SKM-1 (cell line): ENCODE measurements around the gene NEURL4.
"Not testable (repeated sequence)": the region's sequence is repeated elsewhere in the genome, so short reads cannot be mapped to it uniquely, and the experiment has no call there.

ENCODE experiments used
- DNase-seq: peaks from one replicate; lab custom pipeline; 2025; ENCODE audit not compliant: unreplicated experiment; lab: John Stamatoyannopoulos, UW

The NEURL4 gene

GRCh38 chr17:7347630-7348477 lies 18.7 kb upstream of the NEURL4 start:
- DNase-seq: no peak

GRCh38 chr17:7346761-7347614 lies 17.9 kb upstream of the NEURL4 start:
- no peak for DNase-seq

DNA sequence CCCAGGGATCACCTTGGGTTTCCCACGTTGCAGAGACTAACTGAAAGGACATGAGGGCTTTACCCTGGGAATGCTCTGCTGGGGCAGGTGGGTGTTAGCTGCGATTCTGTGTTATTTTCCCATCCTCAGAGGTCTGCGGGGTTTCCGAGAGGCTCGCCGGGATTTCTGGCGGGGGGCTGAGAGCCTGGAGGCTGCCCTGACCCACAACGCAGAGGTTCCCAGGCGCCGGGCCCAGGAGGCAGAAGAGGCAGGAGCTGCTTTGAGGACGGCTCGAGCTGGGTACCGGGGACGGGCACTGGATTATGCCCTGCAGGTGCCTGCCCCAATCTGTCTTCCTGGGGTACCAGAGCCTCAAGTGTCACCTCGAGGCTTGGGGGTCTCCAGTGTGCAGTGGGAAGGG lies 14.1 kb upstream of the NEURL4 start:
- no peak for DNase-seq

- no peak for DNase-seq
Observed at GRCh38 chr17:7341842-7342241, 12.7 kb upstream of the NEURL4 start.

DNA sequence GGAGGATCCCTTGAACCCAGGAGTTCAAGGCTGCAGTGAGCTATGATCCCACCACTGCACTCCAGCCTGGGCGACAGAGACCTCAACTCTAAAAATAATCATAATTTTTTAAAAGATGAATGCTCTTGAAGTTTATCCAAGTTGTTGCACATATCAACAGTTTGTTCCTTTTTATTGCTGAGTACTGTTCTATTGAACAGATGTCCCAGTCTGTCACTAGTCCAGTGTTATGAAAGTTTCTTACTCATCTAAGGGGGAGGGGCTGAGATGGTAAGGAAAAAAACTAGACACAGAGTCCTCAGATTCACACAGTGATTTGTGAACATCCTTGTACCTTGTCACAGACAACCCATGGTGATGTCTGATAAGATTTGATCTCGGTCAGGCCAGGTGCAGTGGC lies 11.0 kb upstream of the NEURL4 start:
- no peak for DNase-seq

DNA sequence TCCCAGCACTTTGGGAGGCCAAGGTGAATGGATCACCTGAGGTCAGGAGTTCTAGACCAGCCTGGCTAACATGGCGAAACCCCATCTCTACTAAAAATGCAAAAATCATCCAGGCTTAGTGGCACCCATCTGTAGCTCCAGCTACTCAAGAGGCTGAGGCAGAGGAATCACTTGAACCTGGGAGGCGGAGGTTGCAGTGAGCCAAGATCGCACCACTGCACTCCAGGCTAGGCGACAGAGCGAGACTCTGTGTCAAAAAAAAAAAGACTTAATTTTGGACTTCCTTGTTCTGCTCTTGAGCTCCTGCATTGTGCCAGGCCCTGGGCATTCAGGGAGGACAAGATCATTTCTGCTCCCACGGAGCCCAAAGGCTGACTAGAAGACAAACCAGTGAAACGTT lies 8.5 kb upstream of the NEURL4 start:
- DNase-seq: not testable (repeated sequence)

- DNase-seq: no peak
Observed at GRCh38 chr17:7336240-7337175, 7.4 kb upstream of the NEURL4 start, which contains the start of gene ACAP1. Gene ACAP1 (plus strand): TSS chr17:7336529. CDS start chr17:7336735, 206 bp downstream.

DNA sequence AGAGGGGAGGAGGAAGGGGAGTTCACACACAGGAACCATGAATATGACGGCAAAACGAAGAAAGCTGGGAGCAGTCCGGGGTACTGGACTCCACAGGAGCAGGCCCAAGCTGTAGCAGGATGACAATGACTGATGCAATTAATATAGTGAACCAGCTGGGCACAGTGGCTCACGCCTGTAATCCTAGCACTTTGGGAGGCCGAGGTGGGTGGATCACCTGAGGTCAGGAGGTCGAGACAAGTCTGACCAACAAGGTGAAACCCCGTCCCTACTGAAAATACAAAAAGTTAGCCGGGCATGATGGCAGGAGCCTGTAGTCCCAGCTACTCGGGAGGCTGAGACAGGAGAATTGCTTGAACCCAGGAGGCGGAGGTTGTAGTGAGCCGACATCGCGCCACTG lies 6.6 kb upstream of the NEURL4 start:
- DNase-seq: not testable (repeated sequence)

DNA sequence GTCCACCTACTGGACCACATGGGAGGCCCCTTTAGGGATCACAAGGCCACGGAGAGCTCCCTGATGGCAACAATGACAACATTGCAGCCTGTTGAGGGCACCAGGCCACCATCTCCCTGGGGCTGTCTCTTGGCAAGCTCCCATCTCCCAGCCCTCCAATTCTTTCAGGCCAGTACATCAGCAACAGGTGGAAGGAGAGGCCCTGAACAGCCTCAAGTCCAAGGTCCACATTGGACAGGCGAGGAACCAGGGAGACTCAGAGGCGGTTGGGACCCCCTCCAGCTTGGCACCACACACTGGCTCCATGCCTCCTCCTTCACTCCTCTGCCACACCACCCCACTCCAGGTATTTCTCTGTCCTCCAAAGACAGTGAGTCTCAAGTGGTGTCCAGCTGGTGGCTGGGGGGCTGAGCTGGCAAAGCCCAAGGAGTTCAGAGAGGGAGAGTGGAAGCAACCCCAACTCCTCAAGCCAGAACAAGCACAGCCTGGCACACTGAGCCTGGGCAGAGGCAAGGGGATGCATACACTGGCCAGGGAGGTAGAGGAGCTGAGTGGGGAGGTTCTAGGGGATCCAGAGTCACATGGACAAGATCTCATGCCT lies 5.9 kb upstream of the NEURL4 start:
- DNase-seq: no peak

DNA sequence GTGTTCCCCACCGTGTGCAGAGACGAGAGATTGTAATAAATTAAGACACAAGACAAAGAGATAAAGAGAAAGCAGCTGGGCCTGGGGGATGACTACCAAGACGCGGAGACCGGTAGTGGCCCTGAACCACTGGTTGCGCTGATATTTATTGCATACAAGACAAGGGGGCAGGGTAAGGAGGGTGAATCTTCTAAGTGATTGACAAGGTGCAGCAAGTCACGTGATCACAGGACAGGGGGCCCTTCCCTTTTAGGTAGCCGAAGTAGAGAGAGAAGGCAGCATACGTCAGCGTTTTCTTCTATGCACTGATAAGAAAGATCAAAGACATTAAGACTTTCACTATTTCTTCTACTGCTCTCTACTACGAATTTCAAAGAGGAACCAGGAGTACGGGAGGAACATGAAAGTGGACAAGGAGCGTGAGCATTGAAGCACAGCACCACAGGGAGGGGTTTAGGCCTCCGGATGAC lies 3.5 kb upstream of the NEURL4 start:
- not testable (repeated sequence) for DNase-seq

GRCh38 chr17:7332111-7332510 lies 3.0 kb upstream of the NEURL4 start:
- DNase-seq: no peak

- no peak for DNase-seq
Observed at GRCh38 chr17:7330638-7331015, 1.5 kb upstream of the NEURL4 start.

DNA sequence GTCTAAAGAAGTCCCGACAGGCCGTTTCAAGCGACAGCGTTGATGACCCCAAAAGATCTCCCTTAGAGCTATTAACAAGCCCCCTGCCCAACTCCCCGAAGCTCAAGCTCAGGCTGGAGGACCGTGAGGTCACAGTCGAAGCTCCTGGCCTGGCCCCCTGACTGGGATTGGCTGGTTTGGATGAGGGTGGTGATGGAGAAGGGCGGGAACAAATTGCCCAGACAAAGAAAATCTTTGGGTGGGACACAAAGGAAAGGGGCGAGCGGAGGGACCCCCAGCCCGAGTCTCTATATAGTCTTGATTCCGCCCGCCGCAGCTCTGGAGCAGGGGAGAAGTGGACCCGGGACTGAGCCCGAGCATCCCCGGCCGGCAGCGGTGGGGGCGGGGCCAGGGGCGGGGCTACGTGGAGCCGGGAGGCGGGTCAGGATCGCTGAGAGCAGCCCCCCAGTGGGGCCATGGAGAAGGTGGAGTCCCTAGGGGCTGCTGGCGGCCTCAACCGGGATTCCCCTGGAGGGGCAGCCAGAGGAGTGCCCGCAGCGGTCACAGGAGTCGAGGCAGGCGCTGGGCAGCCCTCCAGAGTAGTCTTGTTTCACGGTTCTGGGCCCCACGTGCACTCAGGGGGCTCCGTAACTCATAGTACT lies 982 bp upstream of the NEURL4 start:
- no peak for DNase-seq

- DNase-seq: peak; percentile 90
Observed at GRCh38 chr17:7329374-7329996, 350 bp upstream of the NEURL4 start.

- DNase-seq: no peak
Observed at GRCh38 chr17:7328009-7328408, 1.1 kb downstream of the NEURL4 start.

- DNase-seq: no peak
Observed at GRCh38 chr17:7327501-7327900, 1.6 kb downstream of the NEURL4 start.

- no peak for DNase-seq
Observed at GRCh38 chr17:7327056-7327455, 2.1 kb downstream of the NEURL4 start.

DNA sequence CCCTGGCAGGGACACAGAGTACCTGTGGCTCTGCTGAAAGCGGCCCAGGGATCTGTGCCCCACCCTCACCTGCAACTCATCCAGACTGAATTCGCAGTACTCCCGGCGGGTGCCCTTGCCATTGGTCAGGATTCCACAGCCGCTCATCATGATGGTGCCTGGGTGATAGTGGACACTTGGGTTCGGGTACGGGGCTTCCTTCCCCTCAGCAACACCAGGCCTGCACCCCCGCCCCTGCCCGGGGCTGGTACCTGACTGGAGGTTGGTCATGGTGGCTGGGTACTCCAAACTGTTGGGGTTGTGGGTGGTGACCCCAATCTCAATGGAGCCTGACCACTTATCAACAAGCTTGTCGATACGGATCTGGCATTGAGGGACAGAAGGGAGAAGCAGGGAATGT lies 2.9 kb downstream of the NEURL4 start:
- DNase-seq: no peak

DNA sequence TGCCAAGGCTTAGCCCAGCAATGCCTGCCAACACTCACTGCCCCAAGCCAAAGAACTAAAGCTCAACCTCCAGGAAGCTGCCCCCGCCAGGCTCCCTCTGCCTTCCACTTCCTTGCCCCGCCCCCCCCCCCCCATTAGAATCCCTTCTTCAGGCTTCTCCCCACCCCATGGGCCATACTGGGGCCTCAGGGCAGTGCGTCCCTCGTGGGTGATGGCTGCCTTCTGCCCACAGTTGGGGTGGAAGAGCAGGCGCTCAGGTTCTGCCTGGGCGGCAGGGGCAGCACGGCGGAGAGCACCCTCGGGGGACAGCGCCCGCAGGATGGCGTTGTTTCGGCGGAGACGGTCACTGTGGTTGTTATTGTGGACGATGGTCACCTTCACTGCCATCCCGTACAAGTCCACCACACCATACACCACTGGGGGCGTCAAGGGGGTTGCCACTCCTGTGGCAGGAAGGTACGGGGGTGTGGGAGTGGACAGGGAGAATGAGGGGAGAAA lies 4.1 kb downstream of the NEURL4 start:
- DNase-seq: no peak
